HuH-7 (cell line): Measurements from ENCODE around the gene HACD3.
A peak's percentile ranks its signal among the peaks of the same experiment; 100 is the strongest.
"Not testable (repeated sequence)": the region's sequence is repeated elsewhere in the genome, so short reads cannot be mapped to it uniquely, and the experiment has no call there.

Source experiments
- DNase-seq: peaks from one replicate; pipeline ENCODE4 v3.0.0; 2011; ENCODE audit warnings: low spot score

Gene HACD3

DNA sequence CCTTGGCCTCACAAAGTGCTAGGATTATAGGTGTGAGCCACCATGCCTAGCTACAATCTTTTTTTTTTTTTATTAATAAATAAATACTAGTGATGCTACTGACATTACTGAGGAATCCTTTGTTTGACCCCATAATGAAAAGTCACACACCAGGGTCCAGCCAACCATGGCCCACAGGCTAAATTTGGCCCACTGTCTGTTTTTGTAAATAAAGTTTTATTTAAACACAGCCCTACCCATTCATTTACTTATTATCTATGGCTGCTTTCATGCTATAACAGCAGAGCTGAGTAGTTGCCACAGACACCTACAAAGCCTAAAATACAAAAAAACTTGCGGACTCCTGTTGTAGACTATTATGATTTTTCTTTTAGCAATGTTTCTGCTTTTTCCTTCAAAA is 73.3 kb downstream of the HACD3 start:
- no peak for DNase-seq

DNA sequence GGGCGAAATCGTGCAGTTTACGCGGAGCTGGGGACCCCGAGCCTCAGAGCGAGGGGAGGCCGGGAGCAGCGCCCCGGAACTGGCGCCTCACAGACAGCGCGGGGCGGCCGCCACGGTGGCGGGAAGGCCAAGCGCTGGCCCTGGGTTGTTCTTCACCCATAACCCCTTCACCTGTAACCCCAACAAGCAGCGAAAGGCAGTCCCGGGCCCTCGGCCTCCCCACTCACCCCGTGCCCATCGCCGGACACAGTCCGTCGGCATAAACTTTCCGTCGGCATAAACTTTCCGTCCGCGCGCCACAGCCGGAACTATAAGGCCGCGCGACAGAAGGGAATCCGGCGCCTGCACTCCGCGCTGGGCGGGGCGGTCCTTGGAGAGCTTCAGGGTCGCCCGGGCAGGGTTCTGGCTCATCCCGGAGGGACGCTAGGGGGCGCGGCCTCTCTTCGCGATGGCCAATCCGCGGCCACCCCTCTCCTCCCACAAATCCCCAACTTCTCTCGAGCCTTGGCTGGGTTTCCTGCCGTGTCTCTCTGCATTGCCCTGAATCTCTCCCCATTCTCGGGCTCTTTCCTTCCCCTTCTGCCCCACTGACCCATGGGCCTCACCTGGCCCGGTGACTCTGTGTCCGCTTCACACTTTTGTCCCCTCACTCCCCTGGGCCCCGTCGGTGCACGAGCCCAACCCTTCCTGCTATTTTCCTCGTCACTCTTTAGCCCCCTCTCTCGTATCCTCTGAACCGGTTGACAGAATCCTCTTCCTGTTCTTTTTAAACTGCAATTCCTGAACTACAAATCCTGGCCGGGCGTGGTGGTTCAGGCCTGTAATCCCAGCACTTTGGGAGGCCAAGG is 80.8 kb downstream of the HACD3 start, which contains the start of gene INTS14:
TSS of gene INTS14 (minus strand) at position 261 of the 848 bp plus-strand sequence. CDS start 3,751 bp downstream, outside the sequence.
- peak; percentile 97 for DNase-seq

DNA sequence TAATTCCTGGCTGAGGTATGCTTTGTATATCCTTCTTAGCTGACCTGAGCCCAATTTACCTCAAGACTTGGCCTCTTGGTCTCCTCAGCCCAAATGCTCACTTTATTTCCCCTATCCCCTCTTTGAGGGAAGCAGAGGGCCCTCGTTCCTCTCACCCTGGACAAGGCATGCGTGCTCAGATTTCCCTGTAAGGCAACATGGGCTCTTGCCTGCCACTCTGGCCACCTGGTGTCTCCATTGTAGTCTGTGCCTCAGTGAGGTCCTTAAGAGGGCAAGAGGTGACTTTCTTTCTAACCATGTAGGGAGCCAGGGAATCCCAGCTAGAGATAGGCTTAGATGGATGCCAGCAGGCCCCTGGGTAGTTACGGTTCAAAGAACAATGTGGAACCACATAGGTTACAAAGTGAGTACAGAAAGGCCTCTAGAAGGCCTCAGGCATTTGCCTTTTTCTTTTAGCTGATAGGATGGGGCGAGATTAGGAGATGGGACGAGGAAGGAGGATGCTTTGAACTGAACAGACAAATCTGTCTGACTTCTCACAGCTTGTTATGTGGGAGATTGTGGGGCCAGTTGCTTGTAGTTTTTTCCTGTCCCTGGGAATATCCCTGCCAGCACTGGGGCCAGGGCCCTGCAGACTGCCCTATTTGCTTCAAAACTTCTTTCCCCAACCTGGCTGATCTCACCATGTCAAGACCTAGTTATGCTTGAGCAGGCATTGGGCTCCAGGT is 81.8 kb downstream of the HACD3 start:
- no peak for DNase-seq

GRCh38 chr15:65612616-65612946 is 82.3 kb downstream of the HACD3 start:
- no peak for DNase-seq

DNA sequence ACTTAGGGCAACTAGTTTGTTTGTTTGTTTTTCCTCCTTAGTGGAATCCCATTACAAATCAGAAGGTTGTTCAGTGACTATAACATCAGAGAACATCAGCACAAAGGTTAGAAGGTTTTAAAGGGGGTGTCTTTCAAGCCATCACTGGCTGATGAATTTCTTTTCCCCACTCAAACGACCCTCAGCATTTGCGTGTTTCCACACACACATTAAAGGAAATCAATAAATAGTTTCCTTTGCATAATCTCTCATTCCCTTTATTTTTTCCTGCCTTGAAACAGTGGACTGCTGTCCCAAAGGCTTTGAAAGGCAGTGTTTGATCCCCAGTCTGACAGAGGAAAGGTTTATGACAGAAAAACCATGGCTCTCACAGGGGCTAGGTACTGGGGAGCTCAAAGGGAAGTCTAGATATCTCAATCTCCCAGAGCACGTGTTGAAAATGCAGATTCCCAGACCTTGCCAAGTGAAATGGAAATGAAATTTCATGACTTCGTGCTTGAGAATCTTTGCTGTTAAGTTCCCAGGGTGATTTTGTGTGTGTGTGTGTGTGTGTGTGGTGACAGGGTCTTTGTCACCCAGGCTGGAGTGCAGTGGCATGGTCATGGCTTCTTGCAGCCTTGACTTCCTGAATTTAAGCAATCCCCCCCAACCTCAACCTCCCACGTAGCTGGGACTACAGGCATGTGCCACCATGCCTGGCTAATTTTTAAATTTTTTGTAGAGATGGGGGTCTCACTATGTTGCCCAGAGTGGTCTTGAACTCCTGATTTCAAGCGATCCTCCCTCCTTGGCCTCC is 82.9 kb downstream of the HACD3 start:
- DNase-seq: no peak

DNA sequence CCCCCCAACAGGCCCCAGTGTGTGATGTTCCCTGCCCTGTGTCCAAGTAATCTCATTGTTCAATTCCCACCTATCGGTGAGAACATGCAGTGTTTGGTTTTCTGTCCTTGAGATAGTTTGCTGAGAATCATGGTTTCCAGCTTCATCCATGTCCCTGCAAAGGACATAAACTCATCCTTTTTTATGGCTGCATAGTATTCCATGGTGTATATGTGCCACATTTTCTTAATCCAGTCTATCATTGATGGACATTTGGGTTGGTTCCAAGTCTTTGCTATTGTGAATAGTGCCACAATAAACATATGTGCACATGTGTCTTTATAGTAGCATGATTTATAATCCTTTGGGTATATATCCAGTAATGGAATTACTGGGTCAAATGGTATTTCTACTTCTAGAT is 85.6 kb downstream of the HACD3 start:
- not testable (repeated sequence) for DNase-seq

GRCh38 chr15:65618560-65619109 is 88.4 kb downstream of the HACD3 start:
- no peak for DNase-seq

DNA sequence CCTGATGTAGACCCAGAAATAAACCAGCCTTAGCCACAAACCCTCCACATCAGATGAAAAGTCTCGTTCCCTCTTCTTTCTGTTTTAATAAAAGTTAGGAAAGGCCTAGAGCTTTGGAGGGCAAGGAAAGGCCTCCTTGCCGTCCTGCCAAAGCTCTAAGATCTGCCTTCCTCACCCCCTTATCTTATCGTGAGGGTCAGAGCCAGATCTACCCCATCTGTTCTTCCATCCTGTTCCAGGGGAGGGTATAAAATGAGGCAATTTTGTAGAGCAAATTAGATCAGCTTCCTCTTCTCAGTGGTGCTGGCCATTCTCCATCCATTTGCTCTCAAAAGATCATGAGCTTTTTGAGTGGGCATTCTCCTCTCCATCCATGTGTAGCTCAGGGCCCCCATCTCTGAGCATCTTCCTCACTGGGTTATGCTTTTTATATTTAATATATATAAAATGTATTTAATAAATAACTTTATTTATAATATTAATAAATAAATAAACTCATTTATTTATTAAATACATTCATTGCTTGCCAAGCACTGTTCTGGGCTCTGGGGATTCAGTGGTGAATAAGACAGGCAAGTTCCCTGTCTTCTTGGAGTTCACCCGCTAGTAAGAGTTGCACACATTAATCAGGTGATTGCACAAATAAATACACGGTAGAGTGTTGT is 89.5 kb downstream of the HACD3 start:
- no peak for DNase-seq

- no peak for DNase-seq
These were observed 90.6 kb downstream of the HACD3 start for GRCh38 chr15:65620833-65621232.

DNA sequence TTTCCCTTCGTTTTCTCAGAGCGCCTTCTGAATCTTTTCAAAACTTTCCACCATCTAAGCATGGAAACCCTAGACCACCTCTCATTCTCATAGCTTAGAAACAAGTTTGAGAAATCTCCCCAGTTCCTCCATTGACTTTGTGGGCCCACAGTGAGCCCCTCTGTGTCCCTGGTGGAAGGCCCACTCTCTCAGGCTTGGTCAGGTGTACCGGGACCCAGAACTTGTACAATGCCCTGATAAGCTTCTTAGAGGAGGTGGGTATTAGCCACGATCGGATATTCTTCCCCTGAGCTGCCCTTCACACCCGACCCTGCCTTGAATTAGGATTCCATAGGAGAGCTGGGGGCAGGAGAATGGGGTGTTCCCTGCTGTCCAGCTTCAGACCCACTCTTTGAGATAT is 91.4 kb downstream of the HACD3 start, which contains the start of gene SLC24A1:
TSS of gene SLC24A1 (plus strand) at position 301 of the 400 bp plus-strand sequence. CDS start 2,143 bp downstream, outside the sequence.
- DNase-seq: no peak

DNA sequence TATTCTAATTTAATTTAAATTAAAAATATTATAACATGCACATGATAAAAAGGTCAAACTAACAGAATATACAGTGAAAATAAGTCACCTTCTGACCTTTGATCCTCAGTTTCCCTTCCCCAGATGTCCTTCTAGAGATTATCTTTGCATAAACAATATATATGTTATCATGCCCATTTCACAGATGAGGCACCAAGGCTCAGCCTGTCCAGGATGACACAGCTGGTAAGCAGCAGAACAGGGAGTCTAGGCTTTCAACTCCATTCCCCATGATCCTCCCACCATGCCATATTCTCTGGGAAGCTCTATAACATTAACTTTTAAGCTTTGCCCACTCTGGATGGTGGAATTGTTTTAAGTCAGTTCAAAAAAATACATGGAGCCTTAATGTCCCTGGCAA is 92.8 kb downstream of the HACD3 start:
- no peak for DNase-seq

DNA sequence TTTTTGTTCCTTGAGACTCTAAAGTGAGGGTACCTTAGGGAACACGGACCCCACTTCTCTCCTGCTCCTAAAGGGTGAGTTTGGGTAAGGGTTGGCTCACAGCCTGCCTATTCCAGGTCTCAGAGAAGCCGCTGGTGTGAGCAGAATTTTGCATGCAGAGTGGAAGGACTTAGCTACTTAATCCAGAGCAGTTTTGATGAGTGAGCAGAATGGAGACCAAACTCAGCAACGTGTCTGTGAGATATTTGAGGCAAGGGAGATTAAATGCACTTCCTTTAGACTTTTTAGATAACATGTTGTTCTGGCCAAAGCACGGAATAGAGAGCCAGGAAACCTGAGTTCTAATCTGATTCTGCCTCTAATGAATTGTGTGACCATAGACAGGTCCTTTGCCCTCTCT is 96.6 kb downstream of the HACD3 start:
- no peak for DNase-seq
